OCI-LY7 (cell line): Measurements from ENCODE around the gene CD47.

Experiments used
- EZH2phosphoT487 ChIP-seq: fragments of 200-600 bp; sonication (generic); IDR thresholded peaks from 2 replicates; pipeline ENCODE4 v1.6.1; 2018; ENCODE audit warnings: low read depth, borderline replicate concordance, mild to moderate bottlenecking, mixed run types, antibody characterized with exemption, low read length, moderate library complexity, mixed read lengths
- TF ChIP-seq, protein P1 (sequence below): fragments of 200-600 bp; sonication (generic); conservative IDR thresholded peaks from 2 replicates; pipeline ENCODE4 v1.5.1; 2014; ENCODE audit warnings: mild to moderate bottlenecking, antibody characterized with exemption, low read length, moderate library complexity, mixed read lengths

GRCh38 chr3:108024146-108024850 lies 66.5 kb downstream of the CD47 start:
- TF ChIP-seq, protein P1, sequence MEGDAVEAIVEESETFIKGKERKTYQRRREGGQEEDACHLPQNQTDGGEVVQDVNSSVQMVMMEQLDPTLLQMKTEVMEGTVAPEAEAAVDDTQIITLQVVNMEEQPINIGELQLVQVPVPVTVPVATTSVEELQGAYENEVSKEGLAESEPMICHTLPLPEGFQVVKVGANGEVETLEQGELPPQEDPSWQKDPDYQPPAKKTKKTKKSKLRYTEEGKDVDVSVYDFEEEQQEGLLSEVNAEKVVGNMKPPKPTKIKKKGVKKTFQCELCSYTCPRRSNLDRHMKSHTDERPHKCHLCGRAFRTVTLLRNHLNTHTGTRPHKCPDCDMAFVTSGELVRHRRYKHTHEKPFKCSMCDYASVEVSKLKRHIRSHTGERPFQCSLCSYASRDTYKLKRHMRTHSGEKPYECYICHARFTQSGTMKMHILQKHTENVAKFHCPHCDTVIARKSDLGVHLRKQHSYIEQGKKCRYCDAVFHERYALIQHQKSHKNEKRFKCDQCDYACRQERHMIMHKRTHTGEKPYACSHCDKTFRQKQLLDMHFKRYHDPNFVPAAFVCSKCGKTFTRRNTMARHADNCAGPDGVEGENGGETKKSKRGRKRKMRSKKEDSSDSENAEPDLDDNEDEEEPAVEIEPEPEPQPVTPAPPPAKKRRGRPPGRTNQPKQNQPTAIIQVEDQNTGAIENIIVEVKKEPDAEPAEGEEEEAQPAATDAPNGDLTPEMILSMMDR = no peak
- TF ChIP-seq EZH2phosphoT487 = no peak
